ENCODE data around the gene TGM5. TPM values are rescaled to one million over a fixed set of nuclear protein-coding genes. Genes with fewer than 3 reads are reported as not detected.

Gene TGM5
- total RNA-seq, 1 experiment from 2014 or later = not detected

GRCh38 chr15:43278869-43279268, 12.1 kb upstream of the TGM5 start:
- H3K9ac ChIP-seq (ENCODE audit: low read length) = no peak overlapping the region
- CTCF ChIA-PET = no interaction called here

More at GRCh38 chr15:43278869-43279268, 12.1 kb upstream of the TGM5 start:
- no peak for TF ChIP-seq YY1 (IDR thresholded peaks at IDR 0.05; ENCODE audit: extremely low read depth, insufficient replicate concordance, low read depth, low read length)
- TF ChIP-seq SIN3A (IDR thresholded peaks at IDR 0.05; ENCODE audit: low read depth) = no peak
- TF ChIP-seq REST (IDR thresholded peaks at IDR 0.05; ENCODE audit: low read depth) = no peak
- TF ChIP-seq POLR2A (IDR thresholded peaks at IDR 0.05; ENCODE audit: borderline replicate concordance, extremely low read depth, insufficient read depth, insufficient read length) = no peak
- TF ChIP-seq MAX (IDR thresholded peaks at IDR 0.05) = no peak
- no peaks in the 10 kb centered on the region for H3K9me2 ChIP-seq (ENCODE audit: insufficient read depth)
- peaks cover 0 to 5% of the 10 kb centered on the region in 2 experiments; a peak in 1 of 4 replicates for H3K4me1 ChIP-seq (ENCODE audit: control insufficient read depth in 1 of 2, insufficient read depth in 2 of 2, low read length in 2 of 2)
- no peak overlapping the region for H3K4me2 ChIP-seq (ENCODE audit: low read length)
- ATAC-seq = no peak
- DNase-seq (ENCODE audit: low read depth, low spot score) = no peak
- POLR2A ChIA-PET = no interaction called here
- no peaks in the 10 kb centered on the region for H3K9me3 ChIP-seq (ENCODE audit: control insufficient read depth in 1 of 2, insufficient read depth in 1 of 2, low read depth in 1 of 2, low read length in 2 of 2)
- H3K27ac ChIP-seq (ENCODE audit: low read depth, low read length) = no peak overlapping the region
- H3K27me3 ChIP-seq (ENCODE audit: insufficient read depth, low read length) = no peaks in the 10 kb centered on the region
- no peaks in the 10 kb centered on the region for H4K20me1 ChIP-seq (ENCODE audit: insufficient read depth)
- no TSS peak for BruUV-seq (replicated peaks)
- intact Hi-C loops (cut with micrococcal nuclease) = no loop called here
- H3K36me3 ChIP-seq (ENCODE audit: control insufficient read depth in 1 of 2, insufficient read depth in 2 of 2, low read length in 2 of 2) = no peaks in the 10 kb centered on the region
- no peaks in the 10 kb centered on the region for H3K79me2 ChIP-seq (ENCODE audit: insufficient read depth, low read length)
- no peak overlapping the region for H2AFZ ChIP-seq (ENCODE audit: low read depth, low read length, poor library complexity, severe bottlenecking)
- RAD21 ChIA-PET (ENCODE audit: low non-redundant PET in 1 of 2, low total read pairs in 2 of 2, uncharacterized antibody in 2 of 2, unreplicated experiment in 2 of 2) = no interaction called here
- H3K4me3 ChIP-seq (replicated peaks in 1 of 2; ENCODE audit: low read depth in 1 of 2, low read length in 2 of 2) = no peak overlapping the region
